HepG2 (cell line): ENCODE measurements around the gene MAN1A2. TPM values are rescaled to one million over a fixed set of nuclear protein-coding genes. Genes with fewer than 3 reads are reported as not detected.

Experiments
- ATAC-seq: fragments of 200-7000 bp; cut with Tn5 transposase; 3 replicates; pipeline ENCODE4 v1.9.1; 2020; ENCODE audit warnings: mild to moderate bottlenecking, moderate library complexity
- BruUV-seq: library from RNA; stranded (reverse); fragments of 400-500 nt; replicated peaks from 2 replicates; lab custom pipeline; 2021; lab: Mats Ljungman, UMichigan
- CTCF ChIA-PET: fragments of 300-600 bp; formaldehyde crosslinking; extraction: SDS; loops from one replicate; lab custom pipeline; 2021; ENCODE audit warnings: low total read pairs, inconsistent platforms, low intra/inter-chr PET ratio; lab: Yijun Ruan, JAX
- POLR2A ChIA-PET: fragments of 350-600 bp; sonication (Branson Sonifier 250); formaldehyde crosslinking; loops from one replicate; lab custom pipeline; 2020; ENCODE audit warnings: antibody characterized with exemption, inconsistent platforms; lab: Yijun Ruan, JAX
- DNase-seq: peaks from one replicate; pipeline ENCODE4 v3.0.0-alpha.2; 2015; ENCODE audit warnings: low spot score
- FAIRE-seq: peaks from 3 replicates; lab custom pipeline; 2011; peaks lifted over from hg19 to GRCh38; lab: Jason Lieb, UNC
- H2AFZ ChIP-seq: one replicate; pipeline ENCODE4 v1.6.1; 2011; ENCODE audit warnings: low read length, inconsistent platforms
- H3K27ac ChIP-seq: fragments of 300-600 bp; 3 replicates; pipeline ENCODE4 v1.8.0; 2011; ENCODE audit warnings: mixed run types, mild to moderate bottlenecking, mixed read lengths, low read length, inconsistent platforms; ENCODE audit not compliant: insufficient read depth; ENCODE audit errors: extremely low read length
- H3K27me3 ChIP-seq, 2 experiments: fragments of 200-600 bp in 1 of 2; 2 replicates in 1 of 2; 3 replicates in 1 of 2; pipeline versions ENCODE4 v1.6.0 to v1.8.0; 2011; ENCODE audit warnings: low read length in 2 of 2, mild to moderate bottlenecking in 2 of 2, moderate library complexity in 2 of 2, inconsistent platforms in 1 of 2; ENCODE audit not compliant: insufficient read depth in 2 of 2, control insufficient read depth in 1 of 2
- H3K36me3 ChIP-seq, 2 experiments: fragments of 200-600 bp in 1 of 2; replicated peaks in 1 of 2; 2 replicates in 1 of 2; 3 replicates in 1 of 2; pipeline versions ENCODE4 v1.5.1 to v1.8.0; 2011; ENCODE audit warnings: low read length in 2 of 2, inconsistent platforms in 1 of 2; ENCODE audit not compliant: insufficient read depth in 2 of 2, control insufficient read depth in 1 of 2
- H3K4me1 ChIP-seq: 2 replicates; pipeline ENCODE4 v1.5.1; 2012; ENCODE audit warnings: low read length, inconsistent platforms; ENCODE audit not compliant: insufficient read depth
- H3K4me2 ChIP-seq: 2 replicates; pipeline ENCODE4 v1.6.0; 2011; ENCODE audit warnings: low read depth, low read length, inconsistent platforms
- H3K4me3 ChIP-seq, 3 experiments: fragments of 200-600 bp in 1 of 3; sonication (generic), shearing (Covaris generic) in 1 of 3; replicated peaks in 1 of 3; 2 replicates each; pipeline ENCODE4 v1.5.1; 2011 to 2016; ENCODE audit warnings: low read length in 3 of 3, inconsistent platforms in 2 of 3, low read depth in 2 of 3, mild to moderate bottlenecking in 2 of 3, control low read depth in 1 of 3, mixed read lengths in 1 of 3; ENCODE audit not compliant: insufficient read depth in 1 of 3
- H3K79me2 ChIP-seq: one replicate; pipeline ENCODE4 v1.6.1; 2011; ENCODE audit warnings: low read length, inconsistent platforms; ENCODE audit not compliant: insufficient read depth
- H3K9ac ChIP-seq: 2 replicates; pipeline ENCODE4 v1.6.0; 2011; ENCODE audit warnings: mild to moderate bottlenecking, low read depth, low read length, inconsistent platforms; ENCODE audit not compliant: insufficient read depth
- H3K9me3 ChIP-seq: 2 replicates; pipeline ENCODE4 v1.5.1; 2012; ENCODE audit warnings: mild to moderate bottlenecking, low read length
- H4K20me1 ChIP-seq: 2 replicates; pipeline ENCODE4 v1.6.0; 2011; ENCODE audit warnings: inconsistent platforms, mild to moderate bottlenecking, low read length, moderate library complexity; ENCODE audit not compliant: insufficient read depth
- AKAP8 ChIP-seq: sonication (generic); formaldehyde crosslinking; IDR thresholded peaks from 2 replicates; pipeline ENCODE4 v1.5.1; 2020; ENCODE audit warnings: mild to moderate bottlenecking, missing genetic modification reagents
- CBX1 ChIP-seq: IDR thresholded peaks from one replicate; pipeline ENCODE4 v1.6.1; 2016; ENCODE audit warnings: antibody characterized with exemption, low read depth
- MLLT10 ChIP-seq: sonication (generic); formaldehyde crosslinking; IDR thresholded peaks from 2 replicates; pipeline ENCODE4 v1.4.0; 2020; ENCODE audit warnings: missing genetic modification reagents
- NFATC3 ChIP-seq: sonication (generic); formaldehyde crosslinking; IDR thresholded peaks from 2 replicates; pipeline ENCODE4 v1.5.1; 2020; ENCODE audit warnings: mild to moderate bottlenecking, missing genetic modification reagents
- PPARG ChIP-seq: conservative IDR thresholded peaks from 2 replicates; pipeline ENCODE4 v1.6.1; 2016; ENCODE audit warnings: missing biosample characterization, missing genetic modification reagents
- RXRA ChIP-seq: sonication (generic); formaldehyde crosslinking; IDR thresholded peaks from 2 replicates; pipeline ENCODE4 v1.5.1; 2020; ENCODE audit warnings: missing genetic modification reagents
- ZNF335 ChIP-seq: sonication (generic); formaldehyde crosslinking; IDR thresholded peaks from 2 replicates; pipeline ENCODE4 v1.4.0; 2020; ENCODE audit warnings: missing genetic modification reagents
- ZNF773 ChIP-seq: sonication (generic); formaldehyde crosslinking; IDR thresholded peaks from 2 replicates; pipeline ENCODE4 v1.4.0; 2020; ENCODE audit warnings: missing genetic modification reagents, borderline replicate concordance
- WGBS: methylation state at CpG from one replicate; pipeline ENCODE4 v1.1.6; 2017; ENCODE audit warnings: low lambda C conversion rate; 5-methylcytosine and 5-hydroxymethylcytosine counted together
- in situ Hi-C: cut with HindIII; loops from 2 replicates; pipeline ENCODE4 v1.10.0; 2017; ENCODE audit warnings: low pct_unique_long_range_greater_than_20kb; ENCODE audit not compliant: extremely low pct_ligation_motif_present
- intact Hi-C: fragments of 100-400 bp; cut with micrococcal nuclease; formaldehyde crosslinking; loops from one replicate; pipeline ENCODE4 v1.10.0; 2022; ENCODE audit not compliant: unreplicated experiment
- polyA plus RNA-seq, 8 experiments: library from polyadenylated mRNA; depleted of rRNA in 3 of 8; stranded (reverse) in 7 of 8; unstranded in 1 of 8; fragments of >200 nt; fragmentation: Illumina TruSeq in 4 of 8; extraction: Trizol in 4 of 8; gene quantifications; 2 replicates each; pipeline versions ENCODE4 v1.2.1 to v1.2.3, GENCODE V29; 2011 to 2016; ENCODE audit warnings: low read depth in 4 of 8, missing spikeins in 1 of 8, mixed read lengths in 1 of 8; ENCODE audit not compliant: insufficient read depth in 1 of 8
- total RNA-seq, 5 experiments: library from RNA; depleted of rRNA; stranded (reverse); fragments of >200 nt; fragmentation: Illumina TruSeq; extraction: Trizol; gene quantifications; 2 replicates each; pipeline ENCODE4 v1.2.3, GENCODE V29; 2016; ENCODE audit warnings: low read depth in 1 of 5
- TF ChIP-seq, protein P1 (sequence below): IDR thresholded peaks from 2 replicates; pipeline ENCODE4 v1.6.1; 2016; ENCODE audit warnings: missing genetic modification reagents, missing compliant biosample characterization
- TF ChIP-seq, protein P2 (sequence below): sonication (generic); formaldehyde crosslinking; IDR thresholded peaks from 2 replicates; pipeline ENCODE4 v1.5.0; 2020; ENCODE audit warnings: missing genetic modification reagents, mild to moderate bottlenecking, borderline replicate concordance
- TF ChIP-seq, protein P3 (sequence below): IDR thresholded peaks from 2 replicates; pipeline ENCODE4 v1.6.1; 2016
- TF ChIP-seq, protein P4 (sequence below): sonication (generic); formaldehyde crosslinking; IDR thresholded peaks from 2 replicates; pipeline ENCODE4 v1.4.0; 2020; ENCODE audit warnings: missing genetic modification reagents

MAN1A2 gene
- total and polyA plus RNA-seq, 2 of the 13 experiments (the other 11 are each of a cell fraction or from before 2014, with no cell fraction given), result 8.0 to 19.9 TPM

DNA sequence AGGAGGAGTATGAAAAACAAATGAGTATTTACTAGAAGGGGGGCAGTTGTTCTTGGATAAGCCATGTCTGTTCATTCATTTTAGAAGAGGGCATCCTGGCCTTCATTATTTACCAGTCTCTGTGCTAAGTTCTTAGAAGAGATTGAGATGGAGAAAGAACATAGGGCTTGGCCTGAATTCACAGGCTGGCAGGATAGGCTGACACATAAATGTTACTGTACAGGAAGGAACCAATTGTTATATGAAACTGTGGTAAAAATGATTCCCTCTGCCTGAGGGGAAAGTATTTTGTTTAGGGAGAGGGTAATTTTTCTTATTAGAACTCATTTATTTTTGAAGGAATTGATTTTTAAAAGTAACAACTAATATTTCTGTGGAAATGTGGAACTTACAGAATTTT, 99.5 kb downstream of the MAN1A2 start:
- FAIRE-seq, result no peak
- Histone ChIP-seq H3K9me3 (no peaks in the 10 kb centered on the region), H3K4me2 (no peak overlapping the region)
- in situ Hi-C loops, result no loop called here
- no peak for DNase-seq
- POLR2A ChIA-PET, result no interaction called here
- BruUV-seq, result no TSS peak
- TF ChIP-seq, protein P1, sequence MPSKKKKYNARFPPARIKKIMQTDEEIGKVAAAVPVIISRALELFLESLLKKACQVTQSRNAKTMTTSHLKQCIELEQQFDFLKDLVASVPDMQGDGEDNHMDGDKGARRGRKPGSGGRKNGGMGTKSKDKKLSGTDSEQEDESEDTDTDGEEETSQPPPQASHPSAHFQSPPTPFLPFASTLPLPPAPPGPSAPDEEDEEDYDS (CRISPR knock-in tag), result no peak
- TF ChIP-seq RXRA (CRISPR knock-in tag), result no peak
- TF ChIP-seq, all 625 proteins: peak for 0
- no peak for ATAC-seq
- Histone ChIP-seq H3K9ac (no peak overlapping the region), H3K79me2 (no peaks in the 10 kb centered on the region), H3K27me3 (no peaks in the 10 kb centered on the region), H3K36me3 (no peaks in the 10 kb centered on the region), H4K20me1 (no peaks in the 10 kb centered on the region), H2AFZ (no peak overlapping the region), H3K4me3 (no peak overlapping the region), H3K4me1 (no peaks in the 10 kb centered on the region), H3K27ac (no peak overlapping the region)
- intact Hi-C loops, result no loop called here
- CTCF ChIA-PET, result no interaction called here

DNA sequence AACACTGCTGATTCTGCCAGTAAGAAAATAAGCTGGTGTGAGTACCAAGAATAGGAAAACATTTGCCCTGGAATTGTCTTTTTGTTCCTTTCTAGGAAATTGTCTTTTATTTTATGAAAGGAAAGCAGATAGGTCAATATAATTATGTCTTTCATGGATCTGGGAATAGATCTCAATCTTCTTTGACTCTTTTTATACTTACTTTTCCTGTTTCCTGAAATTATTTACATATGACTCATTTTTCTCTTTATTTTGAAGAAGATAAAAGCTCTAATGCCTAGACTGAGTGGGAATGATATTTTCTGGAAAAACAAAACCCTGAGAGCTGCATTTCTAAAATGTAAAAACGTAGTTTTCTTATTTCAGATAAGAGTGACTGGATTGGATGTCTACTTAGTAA, 100.1 kb downstream of the MAN1A2 start:
- POLR2A ChIA-PET, result no interaction called here
- no peaks in the 10 kb centered on the region for H4K20me1 ChIP-seq
- TF ChIP-seq PPARG (no peak), ZNF335 (CRISPR knock-in tag) (no peak), NFATC3 (CRISPR knock-in tag) (no peak), AKAP8 (CRISPR knock-in tag) (no peak), ZNF773 (no peak), MLLT10 (CRISPR knock-in tag) (no peak), CBX1 (no peak)
- TF ChIP-seq, protein P2, sequence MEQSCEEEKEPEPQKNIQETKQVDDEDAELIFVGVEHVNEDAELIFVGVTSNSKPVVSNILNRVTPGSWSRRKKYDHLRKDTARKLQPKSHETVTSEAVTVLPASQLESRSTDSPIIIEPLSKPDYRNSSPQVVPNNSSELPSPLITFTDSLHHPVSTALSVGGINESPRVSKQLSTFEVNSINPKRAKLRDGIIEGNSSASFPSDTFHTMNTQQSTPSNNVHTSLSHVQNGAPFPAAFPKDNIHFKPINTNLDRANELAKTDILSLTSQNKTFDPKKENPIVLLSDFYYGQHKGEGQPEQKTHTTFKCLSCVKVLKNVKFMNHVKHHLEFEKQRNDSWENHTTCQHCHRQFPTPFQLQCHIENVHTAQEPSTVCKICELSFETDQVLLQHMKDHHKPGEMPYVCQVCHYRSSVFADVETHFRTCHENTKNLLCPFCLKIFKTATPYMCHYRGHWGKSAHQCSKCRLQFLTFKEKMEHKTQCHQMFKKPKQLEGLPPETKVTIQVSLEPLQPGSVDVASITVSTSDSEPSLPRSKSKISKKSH (CRISPR knock-in tag), result no peak
- TF ChIP-seq, protein P3, sequence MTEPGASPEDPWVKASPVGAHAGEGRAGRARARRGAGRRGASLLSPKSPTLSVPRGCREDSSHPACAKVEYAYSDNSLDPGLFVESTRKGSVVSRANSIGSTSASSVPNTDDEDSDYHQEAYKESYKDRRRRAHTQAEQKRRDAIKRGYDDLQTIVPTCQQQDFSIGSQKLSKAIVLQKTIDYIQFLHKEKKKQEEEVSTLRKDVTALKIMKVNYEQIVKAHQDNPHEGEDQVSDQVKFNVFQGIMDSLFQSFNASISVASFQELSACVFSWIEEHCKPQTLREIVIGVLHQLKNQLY, result no peak
- TF ChIP-seq, protein P4, sequence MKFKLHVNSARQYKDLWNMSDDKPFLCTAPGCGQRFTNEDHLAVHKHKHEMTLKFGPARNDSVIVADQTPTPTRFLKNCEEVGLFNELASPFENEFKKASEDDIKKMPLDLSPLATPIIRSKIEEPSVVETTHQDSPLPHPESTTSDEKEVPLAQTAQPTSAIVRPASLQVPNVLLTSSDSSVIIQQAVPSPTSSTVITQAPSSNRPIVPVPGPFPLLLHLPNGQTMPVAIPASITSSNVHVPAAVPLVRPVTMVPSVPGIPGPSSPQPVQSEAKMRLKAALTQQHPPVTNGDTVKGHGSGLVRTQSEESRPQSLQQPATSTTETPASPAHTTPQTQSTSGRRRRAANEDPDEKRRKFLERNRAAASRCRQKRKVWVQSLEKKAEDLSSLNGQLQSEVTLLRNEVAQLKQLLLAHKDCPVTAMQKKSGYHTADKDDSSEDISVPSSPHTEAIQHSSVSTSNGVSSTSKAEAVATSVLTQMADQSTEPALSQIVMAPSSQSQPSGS (CRISPR knock-in tag), result no peak
- TF ChIP-seq, all 625 proteins: peak for 0
- 91% methylated on average over 1 of the region's 1 CpG for WGBS
- H2AFZ ChIP-seq, result no peak overlapping the region
- H3K4me3 ChIP-seq, result no peak overlapping the region
- no peak for ATAC-seq
- no peaks in the 10 kb centered on the region for H3K36me3 ChIP-seq
- in situ Hi-C loops (no loop called here), intact Hi-C loops (no loop called here)
- H3K27ac ChIP-seq, result no peak overlapping the region
- no peaks in the 10 kb centered on the region for H3K9me3 ChIP-seq
- H3K79me2 ChIP-seq, result no peaks in the 10 kb centered on the region
- no peaks in the 10 kb centered on the region for H3K4me1 ChIP-seq
- FAIRE-seq, result no peak
- H3K9ac ChIP-seq, result no peak overlapping the region
- CTCF ChIA-PET, result no interaction called here
- no peaks in the 10 kb centered on the region for H3K27me3 ChIP-seq
- no peak for DNase-seq
- no peak overlapping the region for H3K4me2 ChIP-seq
- no TSS peak for BruUV-seq
